Raji (cell line): Measurements from ENCODE around the gene MAP3K4.

Experiments used
- POLR2A ChIP-seq: IDR thresholded peaks from 2 replicates; pipeline ENCODE4 v1.6.1; 2011; ENCODE audit warnings: low read depth, low read length, control low read depth; ENCODE audit not compliant: insufficient read depth

MAP3K4 gene

DNA sequence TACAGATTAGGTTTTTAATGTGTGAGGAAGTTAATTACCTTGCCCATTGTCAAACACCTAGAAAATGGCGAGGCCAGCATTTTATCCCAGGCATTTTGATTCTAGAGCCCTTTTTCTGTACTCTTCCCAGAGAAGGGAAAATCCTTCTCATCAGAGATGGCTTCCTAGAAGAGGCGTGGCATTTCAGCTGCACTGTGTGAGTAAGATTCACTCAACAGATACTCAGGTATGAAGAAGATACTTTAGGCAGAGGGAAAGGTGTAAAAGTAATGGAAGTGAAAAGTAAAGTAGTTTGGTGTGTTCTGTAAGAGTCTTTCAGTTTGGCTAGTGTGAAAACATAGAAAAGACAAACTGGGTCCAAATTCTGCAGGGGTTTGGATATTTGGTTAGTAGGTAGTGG, 113.8 kb downstream of the MAP3K4 start:
- no peak for TF ChIP-seq POLR2A

DNA sequence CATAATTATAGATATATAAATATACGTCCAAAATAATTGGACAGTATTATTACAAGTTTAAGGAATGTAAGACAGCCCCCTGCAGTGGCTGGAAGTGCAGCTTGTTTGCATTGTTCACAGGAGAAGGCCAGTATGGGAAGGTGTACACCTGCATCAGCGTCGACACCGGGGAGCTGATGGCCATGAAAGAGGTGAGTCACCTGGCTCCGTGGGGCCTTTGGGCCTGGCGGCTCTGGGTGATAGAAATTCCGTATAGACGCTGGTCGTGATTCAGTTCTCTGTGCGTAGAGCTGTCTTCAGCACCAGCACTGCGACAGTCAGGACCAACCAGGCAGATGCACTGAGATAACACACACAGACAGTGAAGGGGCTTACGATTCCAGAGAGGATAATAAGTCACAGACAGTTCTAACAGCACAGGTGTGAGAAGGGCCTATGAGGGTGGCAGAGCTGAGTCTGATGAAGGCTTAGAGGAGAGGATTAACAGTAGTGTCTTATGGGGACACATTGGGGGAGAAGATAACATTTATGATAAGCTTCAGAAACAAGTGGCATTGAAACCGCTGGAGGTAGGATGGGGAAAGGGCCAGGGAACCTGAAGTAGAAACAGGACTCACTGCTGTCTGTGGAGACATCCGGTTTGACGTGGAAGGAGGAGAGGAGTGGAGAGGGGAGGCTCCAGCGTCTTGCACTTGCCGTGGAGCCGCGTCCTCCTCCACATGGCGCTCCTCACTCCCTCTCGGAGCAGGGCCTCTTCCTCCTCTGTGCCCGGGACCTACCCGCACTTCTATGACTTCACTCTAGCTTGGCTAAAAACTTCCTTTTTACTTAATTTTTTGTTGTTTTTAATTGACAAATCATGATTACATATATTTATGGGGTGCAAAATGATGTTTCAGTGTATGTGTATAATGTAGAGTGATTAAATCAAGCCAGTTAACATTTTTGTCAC, 116.5 kb downstream of the MAP3K4 start:
- no peak for TF ChIP-seq POLR2A

DNA sequence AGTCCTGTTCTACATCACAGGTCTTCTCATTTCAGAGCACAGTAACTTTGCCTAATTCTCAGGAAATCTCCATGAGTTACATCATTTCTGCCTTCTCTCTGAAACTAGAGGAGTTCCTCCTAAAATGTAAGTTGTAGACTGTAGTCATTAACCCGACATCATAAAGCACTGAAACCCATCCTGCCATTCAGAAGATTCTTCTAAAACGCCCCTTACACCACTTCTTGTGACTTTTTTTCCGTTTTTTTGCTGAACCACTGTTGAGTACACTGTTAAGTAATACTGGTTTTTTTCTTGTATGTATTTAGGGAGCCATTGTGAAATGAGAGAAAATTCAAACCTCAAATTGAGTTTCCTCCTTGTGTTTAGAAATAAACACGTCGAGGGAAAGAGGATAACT, 117.3 kb downstream of the MAP3K4 start:
- no peak for TF ChIP-seq POLR2A

DNA sequence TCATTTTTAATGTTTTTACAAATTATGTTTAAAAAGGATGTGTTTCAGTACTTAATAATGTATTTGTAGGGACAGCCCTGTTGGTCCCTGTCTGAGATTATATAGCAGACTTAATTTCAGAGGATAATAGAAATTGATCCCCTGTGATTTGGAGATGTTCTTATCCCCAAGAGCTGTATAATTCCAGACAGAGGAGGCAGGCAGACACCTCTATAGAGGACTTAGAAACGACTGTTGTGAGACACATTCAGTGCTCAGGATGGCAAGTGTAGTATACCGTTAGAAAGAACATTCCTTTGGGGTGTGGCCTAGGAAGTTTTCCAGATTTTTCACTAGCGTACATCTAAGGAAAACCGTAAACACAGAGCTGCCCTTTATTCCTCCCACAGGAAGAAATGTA, 117.8 kb downstream of the MAP3K4 start:
- TF ChIP-seq POLR2A = no peak

DNA sequence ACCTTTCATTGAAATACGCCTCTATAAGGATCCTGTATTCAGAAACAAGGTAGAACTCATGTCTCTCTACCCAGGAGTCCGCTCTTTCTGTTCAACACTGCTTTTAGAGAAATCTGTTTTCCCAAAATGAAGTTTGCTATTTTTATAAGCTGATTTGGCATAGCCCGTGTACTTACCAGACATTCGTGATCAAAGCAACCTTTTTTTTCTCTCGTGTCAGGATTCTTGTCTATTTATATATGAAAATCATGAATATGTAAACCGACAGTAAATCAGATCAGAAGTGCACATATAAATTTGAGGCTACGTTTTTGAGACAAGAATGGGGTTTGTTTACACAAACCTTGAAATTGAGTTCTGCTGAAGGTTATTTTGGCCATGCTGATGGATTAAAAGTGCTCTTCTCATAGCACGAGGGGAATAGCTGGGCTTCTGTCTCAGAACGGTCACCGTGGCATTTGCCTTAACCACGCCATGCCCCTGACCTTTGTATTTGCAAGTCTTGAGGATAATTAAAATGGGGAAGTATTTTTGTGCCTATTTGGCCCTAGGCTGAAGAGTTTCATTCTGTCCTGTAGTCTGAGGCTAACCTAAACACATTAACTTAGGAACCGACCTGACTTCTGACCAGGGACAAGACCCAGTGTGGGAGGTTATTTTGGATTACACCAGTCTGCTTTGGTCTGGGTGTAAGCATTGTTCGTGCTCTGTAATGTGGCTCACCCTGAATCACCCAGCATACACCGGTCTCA, 118.6 kb downstream of the MAP3K4 start:
- no peak for TF ChIP-seq POLR2A

DNA sequence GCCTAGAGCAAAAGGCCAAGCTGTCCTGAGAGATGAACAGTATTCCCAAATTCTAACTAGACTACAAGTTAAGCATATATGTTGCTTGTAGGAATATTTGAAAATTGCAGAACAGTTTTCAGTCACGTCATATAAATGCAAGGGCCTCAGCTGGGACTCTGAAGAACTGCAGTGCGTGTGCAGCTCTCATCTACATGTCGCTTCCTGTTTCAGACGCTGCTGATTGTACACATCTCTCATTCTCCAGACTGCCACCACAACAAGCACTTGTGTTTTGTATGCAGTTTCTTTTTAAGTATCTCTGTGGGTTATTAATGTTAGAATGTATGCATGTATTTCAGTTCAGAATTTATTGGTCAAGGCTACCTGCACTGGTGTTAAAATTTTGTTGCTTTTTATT, 119.7 kb downstream of the MAP3K4 start:
- no peak for TF ChIP-seq POLR2A

DNA sequence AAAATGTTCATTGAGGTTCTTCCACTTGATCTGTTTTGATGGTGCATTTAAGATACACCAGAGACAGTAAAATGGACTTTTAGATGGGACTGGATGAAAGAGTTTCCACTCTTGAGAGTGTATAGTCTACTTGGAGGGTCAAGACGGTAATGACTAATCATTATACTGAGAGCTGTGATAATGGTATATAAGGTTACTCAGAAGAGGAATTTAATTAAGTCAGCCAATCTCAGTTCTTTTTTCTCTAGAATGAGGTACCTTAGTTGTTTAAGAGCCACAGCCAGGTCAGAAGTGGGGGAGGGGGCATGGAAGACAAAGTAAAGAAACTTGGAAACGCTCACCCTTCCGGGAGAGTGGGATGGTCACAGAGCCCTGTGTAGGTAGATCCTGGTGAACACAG, 123.9 kb downstream of the MAP3K4 start:
- TF ChIP-seq POLR2A = no peak

DNA sequence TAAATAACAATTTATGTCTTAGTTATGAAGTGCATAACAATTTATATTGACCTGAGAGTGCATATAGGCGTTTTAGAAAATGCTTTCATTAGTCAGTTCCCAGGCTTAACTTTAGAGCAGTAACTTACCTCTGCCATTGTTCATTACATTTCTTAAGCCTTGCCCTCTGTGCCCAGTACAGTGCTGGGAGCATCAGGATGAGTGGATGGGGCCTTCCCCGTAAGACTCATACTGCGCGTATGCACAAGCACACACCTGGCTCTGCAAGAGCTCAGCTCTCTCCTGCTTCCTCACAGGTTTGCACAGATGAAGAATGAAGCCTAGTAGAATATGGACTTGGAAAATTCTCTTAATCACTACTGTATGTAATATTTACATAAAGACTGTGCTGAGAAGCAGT, 125.0 kb downstream of the MAP3K4 start:
- TF ChIP-seq POLR2A = no peak

DNA sequence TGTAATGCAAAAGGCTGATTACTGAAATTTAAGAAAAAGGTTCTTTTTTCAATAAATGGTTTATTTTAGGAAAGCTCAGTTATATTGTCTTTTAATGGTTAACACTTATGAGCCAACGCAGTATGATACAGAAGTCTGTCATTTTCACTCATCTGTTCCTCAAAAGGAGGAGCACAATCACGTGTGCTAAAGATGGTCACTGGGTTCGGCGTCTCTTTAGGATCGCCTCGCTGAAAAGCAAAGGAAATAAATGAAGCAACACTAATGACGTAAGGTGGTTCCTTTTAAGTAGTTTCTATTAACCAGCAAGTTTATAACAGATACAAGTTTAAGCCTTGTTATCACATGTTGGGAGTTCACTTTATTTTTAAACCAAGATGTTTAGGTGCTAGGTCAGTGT, 125.7 kb downstream of the MAP3K4 start:
- TF ChIP-seq POLR2A = no peak

DNA sequence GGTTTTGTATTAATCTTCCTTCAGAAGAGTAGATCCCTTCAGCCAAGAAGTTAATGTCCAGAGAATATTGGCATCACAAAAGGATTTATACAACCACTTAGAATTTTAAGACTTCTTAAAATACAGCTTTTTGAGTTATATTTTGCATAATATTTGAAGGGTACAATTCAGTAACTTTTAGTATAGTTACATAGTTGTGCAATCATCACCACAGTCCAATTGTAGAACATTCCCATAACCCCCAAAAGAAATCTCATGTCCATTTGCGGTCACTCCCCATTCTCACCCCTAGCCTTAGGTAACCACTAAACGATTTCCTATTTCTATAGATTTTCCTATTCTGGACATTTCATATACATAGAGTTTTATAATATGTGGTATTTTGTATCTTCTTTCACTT, 126.4 kb downstream of the MAP3K4 start:
- TF ChIP-seq POLR2A = no peak

DNA sequence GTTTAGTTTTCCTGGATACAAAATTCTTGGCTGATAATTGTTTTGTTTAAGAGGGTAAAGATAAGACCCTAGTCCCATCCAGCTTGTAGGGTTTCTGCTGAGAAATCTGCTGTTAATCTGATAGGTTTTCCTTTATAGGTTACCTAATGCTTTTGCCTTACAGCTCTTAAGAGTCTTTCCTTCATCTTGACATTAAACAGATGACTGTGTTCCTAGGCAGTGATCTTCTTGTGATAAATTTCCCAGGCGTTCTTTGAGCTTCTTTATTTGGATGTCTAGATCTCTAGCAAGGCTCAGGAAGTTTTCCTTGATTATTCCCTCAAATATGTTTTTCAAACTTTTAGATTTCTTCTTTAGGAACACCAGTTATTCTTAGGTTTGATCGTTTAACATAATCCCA, 134.0 kb downstream of the MAP3K4 start:
- TF ChIP-seq POLR2A = no peak

DNA sequence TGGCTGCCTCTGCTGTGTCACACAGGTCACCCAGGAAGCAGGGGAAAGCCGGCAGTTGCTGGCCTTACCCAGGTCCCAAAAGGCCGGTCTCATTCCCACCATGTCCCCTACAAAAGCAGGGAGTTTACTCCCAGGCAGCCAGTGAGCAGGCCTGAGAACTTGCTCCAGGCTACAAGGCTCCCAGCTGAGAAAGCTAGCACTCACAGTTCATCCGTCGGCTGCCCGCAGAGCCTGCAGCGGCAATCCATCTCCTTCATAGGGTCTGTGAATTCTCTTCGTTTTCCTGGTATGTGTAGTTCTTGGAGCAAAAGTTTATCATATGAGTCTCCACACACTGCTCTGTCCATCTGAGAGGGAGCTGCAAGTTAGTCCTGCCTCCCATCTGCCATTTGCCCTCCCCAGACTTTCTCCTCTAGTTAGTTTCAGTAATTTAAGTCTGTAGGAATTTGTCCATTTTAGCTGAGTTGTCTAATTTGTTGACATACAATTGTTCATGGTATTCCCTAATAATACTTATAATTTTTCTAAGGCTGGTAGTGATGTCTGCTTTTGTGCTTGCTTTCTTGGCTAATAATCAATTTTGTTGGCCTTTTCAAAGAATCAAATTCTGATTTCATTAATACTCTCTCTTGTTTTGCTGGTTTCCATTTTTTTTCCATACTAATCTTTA, 135.6 kb downstream of the MAP3K4 start:
- TF ChIP-seq POLR2A = no peak

DNA sequence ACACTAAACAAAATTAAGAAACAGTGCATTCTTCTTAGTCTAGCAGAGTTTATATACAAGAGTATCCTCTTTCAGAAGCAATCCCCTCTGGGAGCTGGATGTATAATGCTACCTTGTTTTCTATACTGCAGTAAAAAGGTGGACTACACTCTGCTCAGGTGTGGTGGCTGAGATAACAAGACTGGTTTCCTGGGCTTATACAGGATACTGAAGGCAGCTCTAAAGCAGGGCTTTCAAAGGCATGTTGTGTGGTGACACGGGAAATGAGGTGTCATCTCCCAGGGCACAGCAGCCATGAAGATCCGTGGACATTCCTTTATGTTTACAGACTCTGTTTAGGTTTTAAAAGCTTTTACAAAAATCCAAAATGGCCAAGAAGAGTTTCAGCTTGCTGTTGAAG, 136.7 kb downstream of the MAP3K4 start:
- no peak for TF ChIP-seq POLR2A

DNA sequence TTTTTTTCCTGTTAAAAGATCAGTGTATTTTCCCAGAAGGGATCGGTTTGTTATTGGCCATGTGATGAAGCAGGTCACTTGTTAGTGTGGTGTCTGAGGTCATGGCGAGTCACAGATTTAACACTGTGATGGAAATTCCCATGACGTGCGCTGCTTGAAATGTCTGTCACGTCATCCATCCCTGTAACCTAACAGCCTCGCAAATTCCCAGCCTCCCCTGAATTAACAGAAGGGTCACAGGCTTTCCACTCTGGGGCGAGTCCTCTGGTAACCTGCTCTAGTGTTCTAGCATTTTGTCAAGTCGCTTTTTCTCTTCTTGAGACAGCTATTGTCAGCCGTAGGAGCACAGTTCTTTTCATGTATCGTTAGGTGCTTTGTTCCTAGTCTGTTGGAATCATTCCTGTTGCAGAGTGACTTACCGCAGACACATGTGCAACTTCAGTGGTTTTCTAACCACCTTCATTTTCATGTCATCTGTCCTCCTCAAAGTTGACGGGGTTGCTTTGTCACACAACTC, 137.2 kb downstream of the MAP3K4 start:
- no peak for TF ChIP-seq POLR2A

DNA sequence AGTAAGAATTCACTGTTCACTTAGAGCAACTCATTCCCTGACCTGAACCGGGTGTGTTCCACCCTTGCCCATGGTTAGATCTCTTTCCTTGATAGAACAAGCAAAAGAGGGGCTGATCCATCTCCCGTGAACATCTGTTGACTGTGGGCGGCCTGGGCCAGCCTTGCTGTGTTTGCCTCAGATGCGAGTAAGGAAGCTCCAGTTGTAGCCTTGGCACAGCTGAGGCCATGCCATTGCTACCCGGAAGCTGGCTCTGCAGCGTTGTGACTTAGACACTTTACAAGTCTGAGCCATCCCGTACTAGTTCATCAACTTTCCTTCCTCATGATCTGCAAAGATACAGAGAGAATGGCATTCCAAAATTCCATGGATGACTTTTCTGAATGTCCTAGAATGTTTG, 139.0 kb downstream of the MAP3K4 start:
- no peak for TF ChIP-seq POLR2A

DNA sequence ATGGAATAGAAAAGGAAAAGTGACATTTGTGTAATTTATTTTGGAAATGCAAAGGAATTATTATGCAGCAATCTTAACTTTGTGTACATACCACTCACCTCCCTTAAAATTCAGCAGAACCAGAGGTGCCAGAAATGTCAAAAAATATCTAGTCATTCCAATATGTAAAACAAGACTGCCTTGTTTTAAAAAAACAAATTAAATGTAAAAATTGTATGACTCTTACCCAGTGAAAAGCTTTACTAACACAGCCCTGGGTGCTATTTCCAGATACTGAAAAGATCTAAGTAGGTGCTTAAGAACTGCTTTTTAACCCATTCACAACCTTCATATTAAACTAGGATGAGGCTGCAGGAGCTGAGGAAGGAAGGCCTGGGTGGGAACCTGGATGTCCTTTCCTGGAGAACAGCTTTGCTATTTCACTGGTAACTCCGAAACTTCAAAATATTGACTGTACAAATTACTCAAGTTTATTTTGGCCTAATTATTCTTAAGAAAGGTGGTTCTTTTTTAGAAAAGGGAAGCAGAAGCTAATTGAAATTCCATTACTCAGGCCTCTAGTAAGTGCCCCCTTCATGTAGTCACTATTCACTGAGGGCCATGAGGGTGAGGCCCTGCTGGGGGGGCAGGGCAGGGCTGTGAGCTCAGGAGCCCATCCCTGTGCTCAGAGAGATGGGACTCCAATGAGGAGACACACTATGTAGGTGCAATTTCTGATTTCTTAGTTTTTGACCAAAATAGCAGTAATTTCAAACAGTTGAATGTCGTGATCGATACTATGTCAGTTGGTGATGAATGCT, 139.6 kb downstream of the MAP3K4 start:
- TF ChIP-seq POLR2A = no peak
